OCI-LY3 (cell line): ENCODE results near the gene ZBTB48.

Experiments
- H2AFZ ChIP-seq: fragments of 200-600, 300-600 bp; shearing (Covaris generic); 2 replicates; pipeline ENCODE4 v1.6.0; 2014; ENCODE audit warnings: antibody characterized with exemption, low read depth, low read length
- H3K27ac ChIP-seq: fragments of 200-600, 300-600 bp; sonication (generic); 2 replicates; pipeline ENCODE4 v1.5.1; 2014; ENCODE audit warnings: mild to moderate bottlenecking, low read length, moderate library complexity, mixed read lengths
- H3K27me3 ChIP-seq: fragments of 200-600, 300-600 bp; sonication (generic); 2 replicates; pipeline ENCODE4 v1.6.1; 2014; ENCODE audit warnings: low read depth, low read length, mixed read lengths
- H3K36me3 ChIP-seq: fragments of 200-600, 300-600 bp; sonication (generic); replicated peaks from 2 replicates; pipeline ENCODE3; 2014; ENCODE audit warnings: low read depth, low read length, mixed read lengths
- H3K4me1 ChIP-seq: fragments of 300-600, 200-600 bp; sonication (generic); 2 replicates; pipeline ENCODE4 v1.6.1; 2014; ENCODE audit warnings: low read length, mixed read lengths
- H3K4me2 ChIP-seq: fragments of 200-600, 300-600 bp; sonication (generic); 2 replicates; pipeline ENCODE4 v1.6.1; 2014; ENCODE audit warnings: low read length, mixed read lengths
- H3K4me3 ChIP-seq: fragments of 300-600, 200-600 bp; sonication (generic); 2 replicates; pipeline ENCODE4 v1.5.1; 2014; ENCODE audit warnings: antibody characterized with exemption, mild to moderate bottlenecking, low read length, moderate library complexity
- H3K79me2 ChIP-seq: fragments of 300-600, 200-600 bp; shearing (Covaris generic); 2 replicates; pipeline ENCODE4 v1.6.1; 2014; ENCODE audit warnings: mild to moderate bottlenecking, low read length, mixed read lengths
- H3K9ac ChIP-seq: fragments of 300-600, 200-600 bp; shearing (Covaris generic); 2 replicates; pipeline ENCODE4 v1.6.0; 2014; ENCODE audit warnings: mild to moderate bottlenecking, low read length, moderate library complexity
- H3K9me3 ChIP-seq: fragments of 200-600, 300-600 bp; shearing (Covaris generic); 2 replicates; pipeline ENCODE4 v1.6.1; 2014; ENCODE audit warnings: low read length, mixed read lengths; ENCODE audit not compliant: insufficient read depth
- H4K20me1 ChIP-seq: fragments of 200-600, 300-600 bp; sonication (generic); 2 replicates; pipeline ENCODE4 v1.6.1; 2016; ENCODE audit warnings: low read length, mixed read lengths; ENCODE audit not compliant: insufficient read depth
- CTCF ChIP-seq: fragments of 200-600, 300-600 bp; sonication (generic); IDR thresholded peaks from 2 replicates; pipeline ENCODE4 v1.5.1; 2014; ENCODE audit warnings: antibody characterized with exemption, low read length, low read depth
- EZH2phosphoT487 ChIP-seq: fragments of 200-600 bp; shearing (Covaris generic); IDR thresholded peaks from 2 replicates; pipeline ENCODE4 v1.6.1; 2018; ENCODE audit warnings: antibody characterized with exemption, mixed run types, low read depth

ZBTB48 gene

DNA sequence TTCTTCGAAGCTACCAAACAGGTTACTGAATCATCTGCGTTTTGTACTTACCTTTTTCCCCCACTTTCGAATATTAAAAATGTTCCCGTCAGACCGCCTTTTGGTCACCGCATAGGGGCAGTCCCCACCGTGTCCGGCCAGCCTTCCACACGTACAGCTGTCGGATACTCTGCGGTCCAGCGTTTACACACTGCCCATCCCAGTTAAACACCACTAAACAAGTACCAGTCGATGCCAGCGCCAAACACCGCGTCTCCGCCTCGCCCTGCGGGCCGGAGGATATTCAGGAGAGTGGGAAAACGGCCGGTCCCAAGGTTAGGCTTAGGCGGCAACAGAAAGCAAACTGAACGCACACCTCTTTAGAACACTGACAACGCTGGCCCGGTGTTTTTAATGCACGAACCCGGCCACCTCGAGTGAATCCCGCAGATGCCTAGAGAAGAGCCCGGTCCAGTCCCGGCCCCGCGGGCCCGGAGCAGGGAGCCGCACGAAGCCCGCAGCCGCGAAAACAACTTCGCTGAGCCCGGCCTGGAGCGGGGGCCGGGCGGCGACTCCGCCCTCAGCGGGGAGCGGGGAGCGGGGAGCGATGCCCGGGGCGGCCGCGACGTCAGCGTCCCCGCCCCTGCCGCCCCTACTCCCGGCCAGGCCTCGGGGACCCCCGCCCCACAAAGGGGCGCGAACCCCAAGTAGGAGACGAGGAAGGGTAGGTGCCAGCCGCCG lies 33.0 kb downstream of the ZBTB48 start:
- Histone ChIP-seq H3K9ac (peak overlapping the region; percentile 82), H2AFZ (peak overlapping the region; percentile 25; the same call in 1 of the 2 replicates), H3K27ac (peak overlapping the region; percentile 7; the same call in 1 of the 2 replicates), H4K20me1 (peaks cover 20% of the 10 kb centered on the region), H3K27me3 (no peaks in the 10 kb centered on the region), H3K4me1 (peaks cover 5% of the 10 kb centered on the region), H3K4me3 (peak overlapping the region; percentile 96), H3K79me2 (peaks cover 36% of the 10 kb centered on the region), H3K36me3 (peaks cover 6% of the 10 kb centered on the region), H3K9me3 (no peaks in the 10 kb centered on the region), H3K4me2 (peak overlapping the region; percentile 100)
- TF ChIP-seq EZH2phosphoT487, result no peak
- TF ChIP-seq CTCF, result no peak

GRCh38 chr1:6613361-6614018 lies 33.7 kb downstream of the ZBTB48 start, which contains the start of gene PHF13:
Gene PHF13, plus strand, starts transcription at chr1:6613731. Its CDS starts 336 bp downstream, at chr1:6614067.
- H3K9me3 ChIP-seq, result no peaks in the 10 kb centered on the region
- peak within 1 kb of the TSS; percentile 25; the same call in 1 of the 2 replicates for H2AFZ ChIP-seq
- peaks cover 5% of the 10 kb centered on the region for H3K4me1 ChIP-seq
- no peak for TF ChIP-seq CTCF
- TF ChIP-seq EZH2phosphoT487, result no peak
- peaks cover 37% of the 10 kb centered on the region for H3K79me2 ChIP-seq
- H3K4me2 ChIP-seq, result peak within 1 kb of the TSS; percentile 100
- peak within 1 kb of the TSS; percentile 66 for H3K27ac ChIP-seq
- no peaks in the 10 kb centered on the region for H3K27me3 ChIP-seq
- peaks cover 6% of the 10 kb centered on the region for H3K36me3 ChIP-seq
- peak within 1 kb of the TSS; percentile 82 for H3K9ac ChIP-seq
- H4K20me1 ChIP-seq, result peaks cover 22% of the 10 kb centered on the region
- peak within 1 kb of the TSS; percentile 96 for H3K4me3 ChIP-seq

DNA sequence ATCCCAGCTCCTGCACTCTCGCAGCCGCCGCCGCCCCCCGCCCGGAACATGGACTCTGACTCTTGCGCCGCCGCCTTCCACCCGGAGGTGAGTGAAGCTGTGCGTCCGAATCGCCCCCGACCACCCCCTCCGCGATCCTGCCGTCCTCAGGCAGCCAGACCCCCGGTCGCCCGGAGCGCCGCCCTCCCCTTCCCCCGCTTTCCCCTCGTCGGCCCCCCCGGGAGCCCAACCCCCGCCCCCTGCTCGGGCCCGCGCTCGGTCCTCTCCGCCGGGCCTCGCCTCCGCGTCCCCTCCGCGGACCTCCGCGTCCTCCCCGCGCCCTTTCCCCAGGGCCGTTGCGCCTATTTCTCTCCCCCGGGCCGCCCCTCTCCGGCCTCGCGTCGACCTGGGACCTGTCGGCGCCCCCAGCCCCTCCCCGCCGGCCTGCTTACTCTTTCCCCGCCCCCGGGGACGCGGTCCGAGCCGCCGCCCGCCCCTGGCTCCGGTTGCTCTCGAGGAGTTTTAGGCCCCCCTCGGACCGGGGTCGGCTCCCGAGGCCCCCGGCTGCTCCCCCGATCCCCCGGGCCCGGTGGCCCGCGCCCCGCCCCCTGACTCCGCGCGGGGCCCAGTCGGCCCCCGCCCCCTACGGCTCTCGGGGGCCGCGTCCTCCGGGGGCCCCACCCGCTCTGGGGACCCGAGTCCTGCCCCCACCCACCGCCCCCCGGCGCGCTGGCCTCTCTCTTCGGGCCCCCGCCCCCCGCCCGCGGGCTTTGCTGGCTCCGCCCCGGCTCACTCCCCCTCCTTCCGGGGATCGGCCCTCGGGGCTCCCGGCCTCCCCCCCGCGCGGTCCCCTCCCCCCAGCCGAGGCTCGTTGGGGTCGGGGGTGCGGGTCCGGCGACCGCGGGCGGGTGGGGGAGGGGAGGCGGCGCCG lies 34.5 kb downstream of the ZBTB48 start:
- Histone ChIP-seq H3K27ac (peak overlapping the region; percentile 66), H2AFZ (no peak overlapping the region), H3K4me2 (peak overlapping the region; percentile 54), H3K36me3 (peaks cover 6% of the 10 kb centered on the region), H3K79me2 (peaks cover 37% of the 10 kb centered on the region), H3K4me3 (peak overlapping the region; percentile 83), H3K9me3 (no peaks in the 10 kb centered on the region), H3K9ac (peak overlapping the region; percentile 80), H4K20me1 (peaks cover 22% of the 10 kb centered on the region), H3K27me3 (no peaks in the 10 kb centered on the region), H3K4me1 (peaks cover 5% of the 10 kb centered on the region)
- no peak for TF ChIP-seq CTCF
- TF ChIP-seq EZH2phosphoT487, result no peak
